Measurements from ENCODE around the gene MSH3. TPM values are rescaled to one million over a fixed set of nuclear protein-coding genes. Genes with fewer than 3 reads are reported as not detected.

The MSH3 gene
- total RNA-seq, 2 donors from 2014 or later: 6.8 to 9.9 TPM

DNA sequence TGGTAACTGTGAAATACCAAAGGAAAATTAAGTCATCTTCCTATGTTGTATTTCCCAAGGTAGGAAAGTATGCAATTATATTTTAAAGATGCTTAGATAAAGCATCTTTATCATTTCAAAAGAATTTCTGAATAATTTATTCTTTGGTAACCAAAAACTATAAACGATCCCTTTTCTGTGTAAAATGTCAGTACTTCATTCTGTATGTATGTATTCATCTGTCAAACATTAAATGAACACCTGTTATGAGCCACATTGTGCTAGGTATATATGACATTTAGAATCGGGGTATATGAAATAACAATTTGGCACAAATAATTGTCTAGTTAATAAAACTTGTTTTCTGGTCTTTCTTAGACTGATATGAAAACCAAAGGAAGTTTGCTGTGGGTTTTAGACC, 89.7 kb downstream of the MSH3 start:
- H3K9me3 ChIP-seq: no peaks in the 10 kb centered on the region
- H3K27me3 ChIP-seq: no peaks in the 10 kb centered on the region
- H3K4me1 ChIP-seq: no peaks in the 10 kb centered on the region
- H3K4me3 ChIP-seq: no peak overlapping the region
- H3K36me3 ChIP-seq: peaks cover 30% of the 10 kb centered on the region
- no peak for DNase-seq (ENCODE audit: low spot score)
- TF ChIP-seq, protein P1, sequence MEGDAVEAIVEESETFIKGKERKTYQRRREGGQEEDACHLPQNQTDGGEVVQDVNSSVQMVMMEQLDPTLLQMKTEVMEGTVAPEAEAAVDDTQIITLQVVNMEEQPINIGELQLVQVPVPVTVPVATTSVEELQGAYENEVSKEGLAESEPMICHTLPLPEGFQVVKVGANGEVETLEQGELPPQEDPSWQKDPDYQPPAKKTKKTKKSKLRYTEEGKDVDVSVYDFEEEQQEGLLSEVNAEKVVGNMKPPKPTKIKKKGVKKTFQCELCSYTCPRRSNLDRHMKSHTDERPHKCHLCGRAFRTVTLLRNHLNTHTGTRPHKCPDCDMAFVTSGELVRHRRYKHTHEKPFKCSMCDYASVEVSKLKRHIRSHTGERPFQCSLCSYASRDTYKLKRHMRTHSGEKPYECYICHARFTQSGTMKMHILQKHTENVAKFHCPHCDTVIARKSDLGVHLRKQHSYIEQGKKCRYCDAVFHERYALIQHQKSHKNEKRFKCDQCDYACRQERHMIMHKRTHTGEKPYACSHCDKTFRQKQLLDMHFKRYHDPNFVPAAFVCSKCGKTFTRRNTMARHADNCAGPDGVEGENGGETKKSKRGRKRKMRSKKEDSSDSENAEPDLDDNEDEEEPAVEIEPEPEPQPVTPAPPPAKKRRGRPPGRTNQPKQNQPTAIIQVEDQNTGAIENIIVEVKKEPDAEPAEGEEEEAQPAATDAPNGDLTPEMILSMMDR (IDR thresholded peaks at IDR 0.05): no peak
- no peak overlapping the region for H3K27ac ChIP-seq

DNA sequence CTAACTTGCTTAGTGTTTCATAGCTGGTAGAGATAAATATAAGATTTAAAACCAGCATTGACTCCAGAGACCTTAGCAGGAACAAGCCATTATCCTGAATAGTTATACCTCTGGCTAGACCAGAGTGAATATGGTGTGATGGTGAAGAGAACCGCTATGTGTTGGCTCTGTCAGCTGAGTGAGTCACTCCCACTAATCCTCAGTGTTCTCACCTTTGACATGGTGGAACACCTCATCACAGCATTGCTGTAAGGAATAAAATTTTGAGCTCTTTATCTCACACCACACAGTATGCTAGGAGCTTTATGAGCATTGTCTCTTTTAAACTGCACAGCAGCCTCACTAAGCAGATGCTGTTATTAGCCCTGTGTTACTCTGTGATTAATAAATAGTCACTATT, 91.0 kb downstream of the MSH3 start:
- Histone ChIP-seq H3K27me3 (no peaks in the 10 kb centered on the region), H3K9me3 (no peaks in the 10 kb centered on the region), H3K4me1 (no peaks in the 10 kb centered on the region), H3K27ac (no peak overlapping the region), H3K36me3 (peaks cover 30% of the 10 kb centered on the region), H3K4me3 (no peak overlapping the region)
- TF ChIP-seq, protein P1 (IDR thresholded peaks at IDR 0.05): no peak
- DNase-seq (ENCODE audit: low spot score): no peak

DNA sequence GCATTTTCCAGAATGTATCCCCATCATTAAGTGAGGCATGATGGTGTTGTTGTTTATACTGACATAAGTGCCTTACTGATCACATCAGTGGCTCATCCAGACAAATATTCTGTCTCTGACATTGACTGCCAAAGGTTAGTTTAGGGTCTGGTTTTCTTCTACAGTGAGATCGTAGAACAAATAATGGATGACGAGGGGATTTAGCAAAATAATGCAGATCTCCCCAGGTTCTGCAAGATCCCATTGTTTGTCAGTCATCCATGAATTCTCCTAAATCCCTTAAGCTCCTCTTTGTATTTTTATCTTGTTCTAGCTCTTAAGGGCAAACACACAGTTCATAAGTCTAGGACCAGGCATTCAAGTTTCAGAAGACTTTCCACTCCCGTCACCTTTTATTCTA, 93.5 kb downstream of the MSH3 start:
- Histone ChIP-seq H3K27ac (no peak overlapping the region), H3K9me3 (no peaks in the 10 kb centered on the region), H3K36me3 (peaks cover 34% of the 10 kb centered on the region), H3K4me3 (no peak overlapping the region), H3K4me1 (no peaks in the 10 kb centered on the region), H3K27me3 (no peaks in the 10 kb centered on the region)
- TF ChIP-seq, protein P1 (IDR thresholded peaks at IDR 0.05): no peak
- DNase-seq (ENCODE audit: low spot score): no peak

DNA sequence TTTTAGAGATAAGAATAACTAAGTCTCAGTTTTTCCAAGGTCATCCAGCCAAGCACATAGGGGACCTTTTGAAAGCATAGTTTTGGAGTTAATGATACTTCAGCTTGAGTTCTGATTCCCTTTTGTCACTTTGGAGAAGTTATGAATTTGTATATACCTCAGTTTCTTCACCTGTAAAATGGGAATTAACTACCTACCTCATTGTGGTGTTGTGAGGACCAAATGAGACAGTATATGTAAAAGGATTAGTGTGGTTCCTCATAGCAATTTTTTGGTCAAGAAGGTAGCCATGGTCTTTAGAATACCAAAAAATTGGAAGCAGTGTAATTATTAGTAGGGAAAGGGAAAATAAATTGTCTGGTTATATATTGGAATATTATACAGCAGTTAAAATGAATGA, 98.0 kb downstream of the MSH3 start:
- no peak overlapping the region for H3K27ac ChIP-seq
- H3K36me3 ChIP-seq: peaks cover 4% of the 10 kb centered on the region
- TF ChIP-seq, protein P1 (IDR thresholded peaks at IDR 0.05): no peak
- no peaks in the 10 kb centered on the region for H3K27me3 ChIP-seq
- H3K4me1 ChIP-seq: no peaks in the 10 kb centered on the region
- H3K9me3 ChIP-seq: no peaks in the 10 kb centered on the region
- no peak for DNase-seq (ENCODE audit: low spot score)
- no peak overlapping the region for H3K4me3 ChIP-seq

DNA sequence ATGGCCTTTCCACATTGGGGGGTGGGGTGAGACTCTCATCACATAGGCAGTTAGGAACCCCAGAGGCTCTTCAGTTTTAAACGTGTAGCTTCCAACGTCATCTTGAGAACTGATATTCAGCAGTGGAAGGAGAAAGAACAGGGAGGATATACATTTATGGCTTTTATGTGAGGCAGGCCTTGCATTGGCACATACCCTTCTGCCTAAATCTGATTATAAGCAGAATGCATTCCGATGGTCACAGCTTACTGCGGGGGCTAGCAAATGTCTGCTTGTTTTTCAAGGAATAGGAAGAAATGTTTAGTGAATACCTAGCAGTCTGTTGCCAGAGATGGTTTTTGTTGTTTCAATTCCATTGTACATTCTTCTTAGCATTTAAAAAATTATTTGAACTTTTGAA, 99.3 kb downstream of the MSH3 start:
- Histone ChIP-seq H3K4me1 (no peaks in the 10 kb centered on the region), H3K4me3 (no peak overlapping the region), H3K9me3 (no peaks in the 10 kb centered on the region), H3K36me3 (peaks cover 3% of the 10 kb centered on the region), H3K27ac (no peak overlapping the region), H3K27me3 (no peaks in the 10 kb centered on the region)
- no peak for DNase-seq (ENCODE audit: low spot score)
- TF ChIP-seq, protein P1 (IDR thresholded peaks at IDR 0.05): no peak

DNA sequence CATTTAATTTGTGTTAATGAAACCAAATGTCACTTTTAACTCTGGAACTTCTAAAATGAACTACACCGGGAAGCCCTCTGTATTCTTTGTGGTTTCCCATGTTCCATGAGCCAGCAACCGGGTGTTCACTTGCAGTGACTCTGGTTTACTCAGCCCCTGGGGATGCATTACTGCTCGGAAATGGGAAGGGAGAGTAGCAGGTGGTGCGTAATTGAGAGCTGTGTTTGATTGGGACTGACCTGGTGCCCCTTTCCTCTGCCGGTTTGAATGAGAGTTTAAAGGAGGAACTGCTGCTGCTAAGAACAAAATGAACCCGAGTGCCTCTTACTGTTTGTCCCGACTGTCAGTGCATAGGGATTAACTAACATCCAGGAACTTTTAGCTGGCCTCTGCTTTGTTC, 100.4 kb downstream of the MSH3 start:
- Histone ChIP-seq H3K4me1 (no peaks in the 10 kb centered on the region), H3K27ac (no peak overlapping the region), H3K9me3 (no peaks in the 10 kb centered on the region), H3K4me3 (no peak overlapping the region), H3K36me3 (peaks cover 3% of the 10 kb centered on the region), H3K27me3 (no peaks in the 10 kb centered on the region)
- TF ChIP-seq, protein P1 (IDR thresholded peaks at IDR 0.05): no peak
- no peak for DNase-seq (ENCODE audit: low spot score)

Data from right atrium auricular region (tissue), 2 donors.